ENCODE results near the gene ATRNL1.
"Not testable (repeated sequence)": the region's sequence is repeated elsewhere in the genome, so short reads cannot be mapped to it uniquely, and the experiment has no call there.

DNA sequence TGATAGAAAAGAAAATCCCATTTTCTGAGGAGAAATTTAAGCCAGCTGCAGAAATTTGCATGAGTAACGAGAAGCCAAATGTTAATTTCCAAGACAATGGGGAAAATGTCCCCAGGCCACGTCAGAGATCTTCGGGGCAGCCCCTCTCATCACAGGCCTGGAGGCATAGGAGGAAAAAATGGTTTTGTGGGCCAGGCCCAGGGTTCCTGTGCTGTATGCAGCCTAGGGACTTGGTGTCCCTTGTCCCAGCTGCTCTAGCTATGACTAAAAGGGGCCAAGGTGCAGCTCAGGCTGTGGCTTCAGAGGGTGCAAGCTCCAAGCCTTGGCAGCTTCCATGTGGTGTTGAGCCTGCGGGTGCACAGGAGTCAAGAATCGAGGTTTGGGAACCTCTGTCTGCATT lies 12.2 kb downstream of the ATRNL1 start:
- not testable (repeated sequence) for TF ChIP-seq POLR2A (IDR thresholded peaks at IDR 0.05)
- TF ChIP-seq, protein P1, sequence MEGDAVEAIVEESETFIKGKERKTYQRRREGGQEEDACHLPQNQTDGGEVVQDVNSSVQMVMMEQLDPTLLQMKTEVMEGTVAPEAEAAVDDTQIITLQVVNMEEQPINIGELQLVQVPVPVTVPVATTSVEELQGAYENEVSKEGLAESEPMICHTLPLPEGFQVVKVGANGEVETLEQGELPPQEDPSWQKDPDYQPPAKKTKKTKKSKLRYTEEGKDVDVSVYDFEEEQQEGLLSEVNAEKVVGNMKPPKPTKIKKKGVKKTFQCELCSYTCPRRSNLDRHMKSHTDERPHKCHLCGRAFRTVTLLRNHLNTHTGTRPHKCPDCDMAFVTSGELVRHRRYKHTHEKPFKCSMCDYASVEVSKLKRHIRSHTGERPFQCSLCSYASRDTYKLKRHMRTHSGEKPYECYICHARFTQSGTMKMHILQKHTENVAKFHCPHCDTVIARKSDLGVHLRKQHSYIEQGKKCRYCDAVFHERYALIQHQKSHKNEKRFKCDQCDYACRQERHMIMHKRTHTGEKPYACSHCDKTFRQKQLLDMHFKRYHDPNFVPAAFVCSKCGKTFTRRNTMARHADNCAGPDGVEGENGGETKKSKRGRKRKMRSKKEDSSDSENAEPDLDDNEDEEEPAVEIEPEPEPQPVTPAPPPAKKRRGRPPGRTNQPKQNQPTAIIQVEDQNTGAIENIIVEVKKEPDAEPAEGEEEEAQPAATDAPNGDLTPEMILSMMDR (IDR thresholded peaks at IDR 0.05), result not testable (repeated sequence)
